ENCODE results near the gene CLPTM1L.
"Not testable (repeated sequence)": the region's sequence is repeated elsewhere in the genome, so short reads cannot be mapped to it uniquely, and the experiment has no call there.

The CLPTM1L gene

DNA sequence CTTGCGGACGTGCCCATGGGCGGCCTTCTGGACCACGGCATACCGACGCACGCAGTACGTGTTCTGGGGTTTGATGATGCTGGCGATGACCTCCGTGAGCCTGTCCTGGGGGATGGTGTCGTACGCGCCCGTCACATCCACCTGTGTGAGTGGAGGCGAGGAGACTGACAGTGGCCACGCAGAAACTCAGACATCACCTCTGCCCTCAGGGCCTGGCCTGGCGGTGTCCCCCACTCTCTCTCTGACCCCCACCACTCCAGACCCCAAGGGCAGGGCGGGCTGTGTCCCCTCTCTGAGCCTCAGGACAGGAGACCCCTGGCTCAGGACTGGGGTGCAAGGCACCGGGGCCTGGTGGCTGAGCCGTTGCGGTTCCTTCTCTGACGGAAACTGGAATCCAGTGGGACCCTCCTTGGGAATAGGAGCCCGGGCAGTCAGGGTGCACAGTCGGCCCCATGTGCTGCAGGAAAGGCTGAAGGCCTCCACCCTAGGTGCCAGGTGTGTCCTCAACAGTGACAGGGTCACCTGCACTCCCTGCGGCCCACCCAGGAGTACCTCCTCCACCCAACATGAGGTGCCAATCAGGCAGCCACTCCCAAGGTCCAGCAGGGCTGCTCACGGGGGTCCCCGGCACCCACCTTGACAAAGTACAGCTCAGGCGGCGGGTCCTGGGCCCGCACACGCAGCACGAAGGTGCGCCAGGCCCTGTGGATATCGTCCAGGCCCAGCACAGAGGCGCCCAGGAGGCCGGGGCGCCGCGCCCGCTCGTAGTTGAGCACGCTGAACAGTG is 66.0 kb downstream of the CLPTM1L start:
- DNase-seq (ENCODE audit: extremely low read depth in 1 of 2, low read depth in 1 of 2) = no peak

- DNase-seq (ENCODE audit: extremely low read depth in 1 of 2, low read depth in 1 of 2) = no peak
These were observed 66.7 kb downstream of the CLPTM1L start for GRCh38 chr5:1278216-1278615.

DNA sequence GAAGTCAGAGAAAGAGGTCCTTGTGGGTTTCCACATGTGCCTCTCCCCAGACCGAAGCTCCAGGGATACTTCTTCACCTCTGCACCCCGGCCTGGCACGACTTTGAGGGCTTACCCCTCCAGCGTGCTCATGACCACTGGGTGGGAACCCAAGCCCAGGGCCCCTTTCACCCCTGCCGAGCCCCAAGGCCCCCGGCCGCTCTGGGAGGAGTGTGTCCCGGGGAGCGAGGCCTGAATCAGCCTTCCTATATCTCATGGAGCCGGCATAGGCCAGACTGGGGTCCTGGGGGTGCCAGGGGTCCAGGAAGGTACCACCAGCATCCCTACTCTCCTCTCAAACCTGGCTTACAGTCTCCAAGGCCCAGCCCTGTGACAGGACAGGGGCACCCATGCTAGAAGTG is 67.1 kb downstream of the CLPTM1L start:
- DNase-seq (ENCODE audit: extremely low read depth in 1 of 2, low read depth in 1 of 2) = no peak

GRCh38 chr5:1277331-1277730 is 67.6 kb downstream of the CLPTM1L start:
- DNase-seq (ENCODE audit: extremely low read depth in 1 of 2, low read depth in 1 of 2) = no peak

DNA sequence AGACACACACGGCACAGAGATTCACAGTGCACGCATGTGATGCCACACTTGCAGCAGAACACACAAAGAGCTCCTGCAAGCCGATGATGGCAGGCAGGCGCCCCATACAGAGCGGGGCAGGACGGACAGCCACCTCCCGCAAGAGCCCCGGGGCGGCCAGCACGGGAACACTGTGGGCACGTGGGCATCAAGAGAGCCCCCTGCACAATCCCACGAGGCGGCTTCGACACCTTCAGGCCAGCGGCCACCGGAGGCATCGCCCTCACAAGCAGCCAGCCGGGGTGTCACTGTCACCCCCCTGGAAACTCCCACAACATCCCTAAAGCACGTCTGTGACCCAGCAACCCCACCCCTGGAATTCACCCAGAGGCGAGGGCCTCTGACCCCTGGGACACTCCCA is 68.0 kb downstream of the CLPTM1L start:
- DNase-seq (ENCODE audit: extremely low read depth in 1 of 2, low read depth in 1 of 2) = no peak

DNA sequence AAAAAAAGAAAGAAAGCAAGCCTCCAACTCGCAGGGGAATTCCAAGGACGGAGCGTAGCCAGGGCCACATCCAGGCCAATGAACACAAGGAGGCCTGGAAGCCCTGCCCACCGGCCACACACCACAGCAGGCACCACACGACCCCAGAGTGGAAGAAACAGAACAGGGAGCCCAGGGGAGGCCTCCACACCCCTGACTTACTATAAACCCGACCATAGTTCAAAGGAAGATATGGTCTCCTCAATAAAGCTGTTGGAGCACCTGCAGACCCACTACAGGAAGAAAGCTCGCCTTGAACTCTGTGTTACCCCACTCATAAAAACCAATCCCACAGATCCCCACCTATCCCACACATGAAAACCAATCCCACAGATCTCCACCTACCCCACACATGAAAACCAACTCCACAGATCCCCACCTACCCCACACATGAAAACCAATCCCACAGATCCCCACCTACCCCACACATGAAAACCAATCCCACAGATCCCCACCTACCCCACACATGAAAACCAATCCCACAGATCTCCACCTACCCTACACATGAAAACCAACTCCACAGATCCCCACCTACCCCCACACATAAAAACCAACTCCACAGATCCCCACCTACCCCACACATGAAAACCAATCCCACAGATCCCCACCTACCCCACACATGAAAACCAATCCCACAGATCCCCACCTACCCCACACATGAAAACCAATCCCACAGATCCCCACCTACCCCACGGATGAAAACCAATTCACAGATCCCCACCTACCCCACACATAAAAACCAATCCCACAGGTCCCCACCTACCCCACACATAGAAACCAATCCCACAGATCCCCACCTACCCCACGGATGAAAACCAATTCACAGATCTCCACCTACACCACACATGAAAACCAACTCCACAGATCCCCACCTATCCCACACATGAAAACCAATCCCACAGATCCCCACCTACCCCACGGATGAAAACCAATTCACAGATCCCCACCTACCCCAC is 69.2 kb downstream of the CLPTM1L start:
- DNase-seq (ENCODE audit: extremely low read depth in 1 of 2, low read depth in 1 of 2) = not testable (repeated sequence)

GRCh38 chr5:1274471-1274870 is 70.4 kb downstream of the CLPTM1L start:
- no peak for DNase-seq (ENCODE audit: extremely low read depth in 1 of 2, low read depth in 1 of 2)

DNA sequence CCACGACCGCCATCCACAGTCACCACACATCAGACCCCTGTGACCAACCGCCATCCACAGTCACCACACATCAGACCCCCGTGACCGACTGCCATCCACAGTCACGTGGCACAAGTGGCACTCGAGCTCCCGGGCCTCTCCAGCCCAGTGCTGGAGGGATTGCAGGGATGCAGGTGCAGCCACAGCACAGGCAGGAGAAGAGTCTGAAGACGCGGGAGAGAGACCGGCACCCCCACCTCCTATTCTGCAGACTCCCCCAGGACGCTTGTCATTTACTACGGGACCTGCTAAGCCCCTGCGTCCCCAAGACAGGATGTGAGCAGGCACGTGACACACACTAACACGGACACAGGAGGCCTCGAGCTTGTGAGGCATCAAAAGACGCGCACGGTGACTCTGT is 71.2 kb downstream of the CLPTM1L start:
- DNase-seq (ENCODE audit: extremely low read depth in 1 of 2, low read depth in 1 of 2) = no peak

- DNase-seq (ENCODE audit: extremely low read depth in 1 of 2, low read depth in 1 of 2) = no peak
These were observed 72.7 kb downstream of the CLPTM1L start for GRCh38 chr5:1272201-1272600.

- no peak for DNase-seq (ENCODE audit: extremely low read depth in 1 of 2, low read depth in 1 of 2)
These were observed 73.7 kb downstream of the CLPTM1L start for GRCh38 chr5:1270933-1271914.

DNA sequence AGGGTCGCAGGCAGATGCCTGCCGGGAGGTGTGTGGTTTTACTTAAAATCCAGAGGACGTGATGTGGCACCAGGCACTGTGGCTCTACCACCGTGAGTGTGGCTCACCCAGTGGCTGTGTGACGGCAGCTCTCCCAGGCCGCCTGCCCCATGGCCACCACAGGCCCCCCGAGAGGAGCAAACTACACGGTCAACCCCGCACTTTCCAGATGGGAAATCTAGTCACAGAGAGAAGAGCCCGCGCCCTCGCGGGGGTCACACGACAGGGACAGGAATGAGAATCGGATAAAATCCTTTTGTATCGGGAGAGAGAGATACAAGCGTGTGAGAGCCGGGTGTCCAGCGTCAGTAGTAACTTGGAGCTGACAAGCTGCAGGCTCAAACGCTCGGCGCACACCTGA is 74.5 kb downstream of the CLPTM1L start:
- DNase-seq (ENCODE audit: extremely low read depth in 1 of 2, low read depth in 1 of 2) = no peak

GRCh38 chr5:1268666-1269065 is 76.2 kb downstream of the CLPTM1L start:
- DNase-seq (ENCODE audit: extremely low read depth in 1 of 2, low read depth in 1 of 2) = no peak

- no peak for DNase-seq (ENCODE audit: extremely low read depth in 1 of 2, low read depth in 1 of 2)
These were observed 76.8 kb downstream of the CLPTM1L start for GRCh38 chr5:1268056-1268455.
